Inferior parietal cortex (tissue), 1 donor: ENCODE data around the gene DOCK7.

Experiments
- DNase-seq: peaks from one replicate; pipeline ENCODE4 v3.0.0-alpha.2; 2016; ENCODE audit errors: extremely low spot score

DOCK7 gene

GRCh38 chr1:62417351-62417999, 270.7 kb downstream of the DOCK7 start:
- DNase-seq, result no peak

- no peak for DNase-seq
These were observed 272.5 kb downstream of the DOCK7 start for GRCh38 chr1:62415687-62416086.

- DNase-seq, result peak; percentile 88
These were observed 280.7 kb downstream of the DOCK7 start for GRCh38 chr1:62407398-62408009.

GRCh38 chr1:62406576-62406975, 281.6 kb downstream of the DOCK7 start:
- DNase-seq, result no peak

- DNase-seq, result no peak
These were observed 282.9 kb downstream of the DOCK7 start for GRCh38 chr1:62405247-62405646.
